ENCODE results near the gene ATXN1. TPM values are rescaled to one million over a fixed set of nuclear protein-coding genes. Genes with fewer than 3 reads are reported as not detected.
A peak's percentile ranks its signal among the peaks of the same experiment; 100 is the strongest.

ATXN1 gene
- polyA plus RNA-seq, 1 of the 3 experiments (the other 2 are of a cell fraction) = 7.9 TPM

DNA sequence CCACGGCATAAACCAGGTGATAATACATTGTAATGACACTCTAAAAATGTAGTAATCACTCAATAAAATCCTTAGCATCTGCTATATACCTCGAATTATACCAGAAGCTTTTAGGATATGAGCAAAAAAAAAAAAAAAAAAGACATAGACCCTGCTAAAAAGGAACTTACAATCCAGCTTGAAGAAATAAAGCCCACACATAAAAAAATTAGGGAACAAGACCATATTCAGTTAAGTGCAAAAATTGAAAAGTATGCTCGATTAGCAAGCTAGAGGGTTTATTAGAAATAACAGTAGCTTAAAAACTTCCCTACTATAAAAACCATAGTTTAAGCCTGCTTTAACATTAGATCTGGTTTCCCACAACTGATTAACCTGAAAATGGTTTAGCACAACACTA, 387.2 kb downstream of the ATXN1 start:
- CTCF ChIA-PET = interaction anchor here (0.6 to 2.7 kb wide), 4 partner anchors 42 to 1682 kb away, joined by 3 to 18 read pairs (median 4); no protein-coding TSS in a partner anchor
- H3F3A ChIP-seq (replicated peaks; ENCODE audit: insufficient read depth) = peaks cover under 1% of the 10 kb centered on the region
- H3K27ac ChIP-seq (ENCODE audit: low read depth in 2 of 2, low read length in 1 of 2) = no peak overlapping the region
- no peaks in the 10 kb centered on the region; the same call in 1 of the 2 replicates for H3K79me2 ChIP-seq (ENCODE audit: insufficient read depth)
- no peak for TF ChIP-seq MXI1 (IDR thresholded peaks at IDR 0.05; ENCODE audit: low read depth, low read length)
- TF ChIP-seq, protein P1, sequence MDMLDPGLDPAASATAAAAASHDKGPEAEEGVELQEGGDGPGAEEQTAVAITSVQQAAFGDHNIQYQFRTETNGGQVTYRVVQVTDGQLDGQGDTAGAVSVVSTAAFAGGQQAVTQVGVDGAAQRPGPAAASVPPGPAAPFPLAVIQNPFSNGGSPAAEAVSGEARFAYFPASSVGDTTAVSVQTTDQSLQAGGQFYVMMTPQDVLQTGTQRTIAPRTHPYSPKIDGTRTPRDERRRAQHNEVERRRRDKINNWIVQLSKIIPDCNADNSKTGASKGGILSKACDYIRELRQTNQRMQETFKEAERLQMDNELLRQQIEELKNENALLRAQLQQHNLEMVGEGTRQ (IDR thresholded peaks at IDR 0.05; ENCODE audit: borderline replicate concordance, low read depth, low read length) = no peak
- POLR2A ChIA-PET = no interaction called here
- no peaks in the 10 kb centered on the region for H3K36me3 ChIP-seq (replicated peaks in 1 of 2; ENCODE audit: control insufficient read depth in 1 of 2, insufficient read depth in 2 of 2, low read length in 1 of 2)
- no peaks in the 10 kb centered on the region for H3K27me3 ChIP-seq (ENCODE audit: insufficient read depth)
- DNase-seq = no peak
- H4K20me1 ChIP-seq (ENCODE audit: insufficient read depth) = no peaks in the 10 kb centered on the region
- no peak overlapping the region for H3K4me3 ChIP-seq (ENCODE audit: low read depth in 2 of 2, low read length in 1 of 2)
- no peak overlapping the region for H3K4me2 ChIP-seq
- no peak overlapping the region for H3K9ac ChIP-seq
- H2AFZ ChIP-seq (ENCODE audit: low read depth) = no peak overlapping the region
- no peaks in the 10 kb centered on the region for H3K9me2 ChIP-seq
- H3K4me1 ChIP-seq (ENCODE audit: control insufficient read depth in 1 of 2, insufficient read depth in 2 of 2, low read depth in 1 of 2, low read length in 1 of 2) = peaks cover 0 to 27% of the 10 kb centered on the region in 2 experiments; a peak in 2 of 4 replicates
- 81% methylated on average over 3 of the region's 3 CpGs for WGBS (ENCODE audit: low lambda C conversion rate)
- H3K9me3 ChIP-seq = no peaks in the 10 kb centered on the region

DNA sequence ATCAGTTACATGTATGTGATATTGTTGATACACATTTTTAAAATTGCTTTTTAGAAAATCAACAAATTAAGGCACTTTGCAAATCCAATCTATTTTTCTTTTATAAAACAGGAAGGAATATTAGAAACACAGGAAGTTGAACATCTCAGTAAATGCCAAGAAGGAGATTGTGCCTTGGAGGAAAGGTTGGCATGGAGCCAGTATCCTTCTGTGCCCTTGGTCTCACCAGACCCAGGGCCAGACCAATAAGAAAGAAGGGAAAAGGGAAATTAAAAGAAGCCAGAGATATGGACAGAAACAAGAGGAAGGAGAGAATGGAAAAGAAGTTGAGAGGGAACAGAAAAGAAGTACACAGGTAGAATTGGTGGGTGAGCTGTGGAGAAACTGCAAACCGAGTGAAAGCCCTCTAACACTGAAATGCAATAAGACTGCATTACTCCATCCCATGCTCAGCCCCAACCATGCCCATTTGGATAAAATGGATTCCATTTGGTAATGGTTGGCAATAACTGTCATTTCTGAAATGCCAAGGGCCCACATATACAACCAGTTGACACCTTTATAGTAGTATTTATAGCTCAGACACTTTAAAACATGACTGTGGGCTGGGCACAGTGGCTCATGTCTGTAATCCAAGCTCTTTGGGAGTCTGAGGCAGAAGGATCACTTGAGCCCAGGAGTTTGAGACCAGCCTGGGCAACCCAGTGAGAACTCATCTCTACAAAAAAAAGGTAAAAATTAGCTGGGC, 389.1 kb downstream of the ATXN1 start:
- no peaks in the 10 kb centered on the region for H3K36me3 ChIP-seq (replicated peaks in 1 of 2; ENCODE audit: control insufficient read depth in 1 of 2, insufficient read depth in 2 of 2, low read length in 1 of 2)
- CTCF ChIA-PET = interaction anchor here (1.1 to 4.8 kb wide), 3 partner anchors 31 to 40 kb away, joined by 3 to 23 read pairs (median 9); no protein-coding TSS in a partner anchor

DNA sequence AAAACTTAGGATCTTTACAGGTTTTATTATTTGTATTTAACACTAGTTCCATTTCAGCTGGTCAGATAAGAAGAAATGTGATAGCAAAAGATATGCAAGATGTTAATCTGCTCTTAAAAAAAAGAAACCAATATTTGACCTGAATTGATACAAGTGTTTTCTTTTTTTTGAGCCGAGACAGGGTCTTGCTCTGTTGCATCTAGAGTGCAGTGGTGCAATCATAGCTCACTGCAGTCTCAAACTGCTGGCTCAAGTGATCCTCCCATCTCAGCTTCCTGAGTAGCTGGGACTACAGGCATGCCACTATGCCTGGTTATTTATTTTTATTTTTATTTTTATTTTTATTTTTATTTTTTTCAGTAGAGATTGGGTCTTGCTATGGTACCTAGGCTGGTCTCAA, 389.9 kb downstream of the ATXN1 start:
- Histone ChIP-seq H2AFZ (ENCODE audit: low read depth) (no peak overlapping the region), H3K27me3 (ENCODE audit: insufficient read depth) (no peaks in the 10 kb centered on the region), H3K79me2 (ENCODE audit: insufficient read depth) (no peaks in the 10 kb centered on the region; the same call in 1 of the 2 replicates), H3K4me1 (ENCODE audit: control insufficient read depth in 1 of 2, insufficient read depth in 2 of 2, low read depth in 1 of 2, low read length in 1 of 2) (peaks cover 0 to 35% of the 10 kb centered on the region in 2 experiments; a peak in 2 of 4 replicates), H3K36me3 (replicated peaks in 1 of 2; ENCODE audit: control insufficient read depth in 1 of 2, insufficient read depth in 2 of 2, low read length in 1 of 2) (no peaks in the 10 kb centered on the region), H3K9ac (no peak overlapping the region), H3K4me3 (ENCODE audit: low read depth in 2 of 2, low read length in 1 of 2) (no peak overlapping the region), H3K4me2 (no peak overlapping the region), H4K20me1 (ENCODE audit: insufficient read depth) (no peaks in the 10 kb centered on the region), H3F3A (replicated peaks; ENCODE audit: insufficient read depth) (peaks cover 5% of the 10 kb centered on the region), H3K27ac (ENCODE audit: low read depth in 2 of 2, low read length in 1 of 2) (peak overlapping the region in 1 of 2 experiments; percentile 94; a peak in 1 of 4 replicates), H3K9me3 (no peaks in the 10 kb centered on the region), H3K9me2 (no peaks in the 10 kb centered on the region)
- DNase-seq = no peak
- TF ChIP-seq FOXJ3 (CRISPR knock-in tag; IDR thresholded peaks at IDR 0.05) (no peak), RFX5 (IDR thresholded peaks at IDR 0.05; ENCODE audit: low read length) (no peak), MEF2A (IDR thresholded peaks at IDR 0.05; ENCODE audit: borderline replicate concordance, low read depth) (no peak), SIN3A (IDR thresholded peaks at IDR 0.05; ENCODE audit: borderline replicate concordance, low read depth, low read length) (no peak), EZH2phosphoT487 (IDR thresholded peaks at IDR 0.05; ENCODE audit: borderline replicate concordance, low read depth) (no peak), FOXM1 (IDR thresholded peaks at IDR 0.05; ENCODE audit: low read depth) (no peak), TEAD4 (IDR thresholded peaks at IDR 0.05; ENCODE audit: borderline replicate concordance, insufficient read depth) (no peak), NRF1 (IDR thresholded peaks at IDR 0.05; ENCODE audit: low read depth, low read length) (no peak)
- TF ChIP-seq, protein P2, sequence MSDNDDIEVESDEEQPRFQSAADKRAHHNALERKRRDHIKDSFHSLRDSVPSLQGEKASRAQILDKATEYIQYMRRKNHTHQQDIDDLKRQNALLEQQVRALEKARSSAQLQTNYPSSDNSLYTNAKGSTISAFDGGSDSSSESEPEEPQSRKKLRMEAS (IDR thresholded peaks at IDR 0.05; ENCODE audit: low read depth) = no peak
- WGBS (ENCODE audit: low lambda C conversion rate) = 83% methylated on average over 1 of the region's 1 CpG
- POLR2A ChIA-PET = interaction anchor here (0.6 kb wide), 1 partner anchor 35 kb away, joined by 3 read pairs; no protein-coding TSS in a partner anchor
- CTCF ChIA-PET = interaction anchor here (0.7 to 4.8 kb wide), 6 partner anchors 13 to 39 kb away, joined by 3 to 23 read pairs (median 3); no protein-coding TSS in a partner anchor

More for the DNA sequence above, 389.1 kb downstream of the ATXN1 start:
- POLR2A ChIA-PET = no interaction called here
- Histone ChIP-seq H3K4me1 (ENCODE audit: control insufficient read depth in 1 of 2, insufficient read depth in 2 of 2, low read depth in 1 of 2, low read length in 1 of 2) (peaks cover 0 to 35% of the 10 kb centered on the region in 2 experiments; a peak in 2 of 4 replicates), H3K9me2 (no peaks in the 10 kb centered on the region), H3F3A (replicated peaks; ENCODE audit: insufficient read depth) (peaks cover 5% of the 10 kb centered on the region), H3K9me3 (no peaks in the 10 kb centered on the region), H4K20me1 (ENCODE audit: insufficient read depth) (no peaks in the 10 kb centered on the region), H2AFZ (ENCODE audit: low read depth) (no peak overlapping the region), H3K4me2 (no peak overlapping the region), H3K9ac (no peak overlapping the region), H3K79me2 (ENCODE audit: insufficient read depth) (no peaks in the 10 kb centered on the region; the same call in 1 of the 2 replicates), H3K27ac (ENCODE audit: low read depth in 2 of 2, low read length in 1 of 2) (no peak overlapping the region), H3K4me3 (ENCODE audit: low read depth in 2 of 2, low read length in 1 of 2) (no peak overlapping the region), H3K27me3 (ENCODE audit: insufficient read depth) (no peaks in the 10 kb centered on the region)
- TF ChIP-seq TEAD4 (IDR thresholded peaks at IDR 0.05; ENCODE audit: borderline replicate concordance, insufficient read depth) = no peak
- no peak for TF ChIP-seq GATA2 (CRISPR knock-in tag; IDR thresholded peaks at IDR 0.05)
- TF ChIP-seq, protein P1 (IDR thresholded peaks at IDR 0.05; ENCODE audit: borderline replicate concordance, low read depth, low read length) = no peak
- TF ChIP-seq TCF12 (IDR thresholded peaks at IDR 0.05) = no peak
- WGBS (ENCODE audit: low lambda C conversion rate) = 88% methylated on average over 1 of the region's 1 CpG
- no peak for DNase-seq

Measured in SK-N-SH (cell line).